SH-SY5Y (cell line): Measurements from ENCODE around the gene COL27A1.

Source experiments
- GATA2 ChIP-seq: IDR thresholded peaks from 2 replicates; pipeline ENCODE4 v1.6.1; 2011; ENCODE audit warnings: mild to moderate bottlenecking, low read depth, low read length
- GATA3 ChIP-seq: IDR thresholded peaks from 2 replicates; pipeline ENCODE4 v1.6.1; 2011; ENCODE audit warnings: low read depth, mild to moderate bottlenecking, low read length, moderate library complexity

DNA sequence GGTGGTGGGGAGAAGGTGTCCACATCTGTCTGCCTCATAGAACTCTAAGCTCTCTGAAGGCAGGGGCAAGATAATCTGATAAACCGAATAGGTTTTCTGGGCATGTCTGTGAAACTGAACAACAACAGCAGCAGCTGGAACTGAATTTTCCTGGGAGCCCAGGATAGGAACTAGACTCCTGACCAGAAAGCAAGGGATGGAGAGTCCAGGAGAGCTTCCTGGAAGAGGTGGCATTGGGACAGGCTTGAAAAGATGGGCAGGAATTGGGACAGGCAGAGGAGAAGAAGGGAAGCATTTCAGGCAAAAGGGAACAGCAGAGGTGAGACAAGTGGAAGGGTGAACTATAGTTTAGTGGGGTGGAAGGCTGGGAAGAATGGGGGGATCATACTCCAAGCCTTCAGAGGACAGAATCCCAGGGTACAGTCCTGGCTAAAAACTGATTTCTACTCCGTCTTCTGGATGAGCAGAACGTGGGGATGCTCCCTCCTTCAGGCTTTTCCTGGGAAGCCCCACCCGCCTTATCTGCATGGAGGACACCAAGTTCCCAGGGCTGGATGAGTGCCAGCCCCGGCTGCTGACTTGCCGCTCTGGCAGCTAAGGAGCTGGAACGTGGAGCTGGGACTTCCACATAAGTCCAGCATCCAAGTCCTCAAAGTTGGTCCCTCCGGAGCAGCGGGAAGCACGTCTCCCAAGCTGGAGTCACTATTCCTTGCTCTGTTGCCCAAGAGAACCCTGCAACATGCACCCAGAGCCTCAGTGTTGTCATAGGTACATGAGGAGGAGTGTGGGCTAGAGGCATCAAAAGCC lies 42.4 kb upstream of the COL27A1 start:
- no peak for TF ChIP-seq GATA2
- no peak for TF ChIP-seq GATA3
